Fibroblast of pulmonary artery (primary cell): Measurements from ENCODE around the gene PEAK3.

Experiments
- DNase-seq: peaks from one replicate; pipeline ENCODE4 v3.0.0-alpha.2; 2010; ENCODE audit warnings: low read depth
- H3K4me3 ChIP-seq: replicated peaks from 2 replicates; pipeline ENCODE4 v1.5.1; 2011; ENCODE audit warnings: low read depth, mild to moderate bottlenecking, control low read depth, low read length, moderate library complexity
- CTCF ChIP-seq: IDR thresholded peaks from 2 replicates; pipeline ENCODE4 v1.5.1; 2011; ENCODE audit warnings: mild to moderate bottlenecking, control low read depth, low read length, inconsistent platforms; ENCODE audit errors: missing control alignments

Gene PEAK3

GRCh38 chr19:2229103-2230032 lies 52.6 kb downstream of the PEAK3 start:
- no peak for DNase-seq
- H3K4me3 ChIP-seq, result no peak overlapping the region
- no peak for TF ChIP-seq CTCF

- no peak for TF ChIP-seq CTCF
- H3K4me3 ChIP-seq, result no peak overlapping the region
- no peak for DNase-seq
These were observed 53.6 kb downstream of the PEAK3 start for GRCh38 chr19:2228157-2229030.

- DNase-seq, result no peak
- H3K4me3 ChIP-seq, result no peak overlapping the region
- TF ChIP-seq CTCF, result no peak
These were observed 54.4 kb downstream of the PEAK3 start for GRCh38 chr19:2227415-2228156.

- DNase-seq, result no peak
- TF ChIP-seq CTCF, result no peak
- no peak overlapping the region for H3K4me3 ChIP-seq
These were observed 55.1 kb downstream of the PEAK3 start for GRCh38 chr19:2226840-2227360.

- TF ChIP-seq CTCF, result no peak
- no peak overlapping the region for H3K4me3 ChIP-seq
- DNase-seq, result no peak
These were observed 55.7 kb downstream of the PEAK3 start for GRCh38 chr19:2226051-2226839.

GRCh38 chr19:2225415-2226050 lies 56.4 kb downstream of the PEAK3 start:
- TF ChIP-seq CTCF, result no peak
- DNase-seq, result no peak
- H3K4me3 ChIP-seq, result no peak overlapping the region
